ENCODE measurements around the gene MIEN1. TPM values are rescaled to one million over a fixed set of nuclear protein-coding genes. Genes with fewer than 3 reads are reported as not detected.

The MIEN1 gene
- total and polyA plus RNA-seq, 2 of the 13 experiments (the other 11 are each of a cell fraction or from before 2014, with no cell fraction given): 40.6 to 56.6 TPM

DNA sequence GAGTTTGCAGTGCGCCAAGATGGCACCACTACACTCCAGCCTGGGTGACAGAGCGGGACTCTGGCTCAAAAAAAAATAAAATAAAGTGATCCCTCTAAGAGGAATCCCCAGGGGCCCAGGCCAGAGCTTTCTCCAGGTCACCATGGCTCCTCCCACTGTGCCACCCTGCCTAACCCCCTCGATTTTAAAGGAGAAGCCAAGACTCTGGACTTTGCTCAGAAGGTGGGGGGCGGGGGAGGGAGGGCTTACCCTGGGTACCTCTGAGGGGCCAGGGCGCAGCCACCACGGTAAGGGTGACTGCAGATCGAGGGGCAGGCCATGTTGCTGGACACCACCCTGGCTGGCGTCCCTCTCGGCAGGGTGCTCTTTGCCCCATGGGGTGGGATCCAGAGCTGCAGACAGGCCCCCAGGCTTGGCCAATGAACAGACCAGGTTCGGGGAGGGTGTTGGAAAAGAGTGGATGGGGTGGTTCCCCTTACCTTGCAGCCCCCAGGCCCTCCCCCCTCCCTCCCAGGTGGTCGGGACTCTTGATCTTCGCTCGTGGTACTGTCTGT lies 7.0 kb upstream of the MIEN1 start:
- H3K4me3 ChIP-seq (replicated peaks in 1 of 3; ENCODE audit: insufficient read depth in 1 of 3, low read depth in 2 of 3, low read length in 3 of 3): peak overlapping the region; percentile 89 to 96 (median 95)
- ChIA-PET CTCF (ENCODE audit: low intra/inter-chr PET ratio, low total read pairs) (no interaction called here), POLR2A (interaction anchor here (0.6 to 2.4 kb wide), 14 partner anchors 9 to 243 kb away, joined by 3 to 44 read pairs (median 7); partner anchors contain the start of genes ERBB2, PGAP3 and PSMD3)
- BruUV-seq (replicated peaks): no TSS peak
- H3K4me2 ChIP-seq (ENCODE audit: low read depth, low read length): peak overlapping the region; percentile 82
- intact Hi-C loops (cut with micrococcal nuclease; ENCODE audit: unreplicated experiment): loop anchor here (10.0 kb wide), 1 partner anchor 272 kb away; the partner anchor contains the start of gene CDK12
- H2AFZ ChIP-seq (ENCODE audit: low read length): no peak overlapping the region
- peaks cover 4 to 6% of the 10 kb centered on the region in 2 experiments; a peak in 4 of 5 replicates for H3K36me3 ChIP-seq (replicated peaks in 1 of 2; ENCODE audit: control insufficient read depth in 1 of 2, insufficient read depth in 2 of 2, low read length in 2 of 2)
- ATAC-seq: peak; percentile 65
- 11% methylated on average over 6 of the region's 13 CpGs for WGBS (ENCODE audit: low lambda C conversion rate)
- H3K79me2 ChIP-seq (ENCODE audit: insufficient read depth, low read length): peaks cover 36% of the 10 kb centered on the region
- DNase-seq (ENCODE audit: low spot score): peak; percentile 63
- H3K9me3 ChIP-seq (ENCODE audit: low read length): no peaks in the 10 kb centered on the region
- peaks cover 7% of the 10 kb centered on the region; the same call in 1 of the 2 replicates for H4K20me1 ChIP-seq (ENCODE audit: insufficient read depth, low read length)
- peak overlapping the region; percentile 97 for H3K27ac ChIP-seq (ENCODE audit: extremely low read length, insufficient read depth, low read length)
- in situ Hi-C loops (cut with HindIII; ENCODE audit: extremely low pct_ligation_motif_present, low pct_unique_long_range_greater_than_20kb): no loop called here
- H3K4me1 ChIP-seq (ENCODE audit: insufficient read depth, low read length): peaks cover 43% of the 10 kb centered on the region
- H3K27me3 ChIP-seq (ENCODE audit: control insufficient read depth in 1 of 2, insufficient read depth in 2 of 2, low read length in 2 of 2): no peaks in the 10 kb centered on the region; a peak in 1 of 5 replicates
- peak; percentile 43 for FAIRE-seq
- peak overlapping the region; percentile 95 for H3K9ac ChIP-seq (ENCODE audit: insufficient read depth, low read depth, low read length)
- TF ChIP-seq, protein P1, sequence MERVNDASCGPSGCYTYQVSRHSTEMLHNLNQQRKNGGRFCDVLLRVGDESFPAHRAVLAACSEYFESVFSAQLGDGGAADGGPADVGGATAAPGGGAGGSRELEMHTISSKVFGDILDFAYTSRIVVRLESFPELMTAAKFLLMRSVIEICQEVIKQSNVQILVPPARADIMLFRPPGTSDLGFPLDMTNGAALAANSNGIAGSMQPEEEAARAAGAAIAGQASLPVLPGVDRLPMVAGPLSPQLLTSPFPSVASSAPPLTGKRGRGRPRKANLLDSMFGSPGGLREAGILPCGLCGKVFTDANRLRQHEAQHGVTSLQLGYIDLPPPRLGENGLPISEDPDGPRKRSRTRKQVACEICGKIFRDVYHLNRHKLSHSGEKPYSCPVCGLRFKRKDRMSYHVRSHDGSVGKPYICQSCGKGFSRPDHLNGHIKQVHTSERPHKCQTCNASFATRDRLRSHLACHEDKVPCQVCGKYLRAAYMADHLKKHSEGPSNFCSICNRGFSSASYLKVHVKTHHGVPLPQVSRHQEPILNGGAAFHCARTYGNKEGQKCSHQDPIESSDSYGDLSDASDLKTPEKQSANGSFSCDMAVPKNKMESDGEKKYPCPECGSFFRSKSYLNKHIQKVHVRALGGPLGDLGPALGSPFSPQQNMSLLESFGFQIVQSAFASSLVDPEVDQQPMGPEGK (CRISPR knock-in tag; IDR thresholded peaks at IDR 0.05): peak; percentile 92
- TF ChIP-seq SIX1 (CRISPR knock-in tag; IDR thresholded peaks at IDR 0.05; ENCODE audit: borderline replicate concordance): no peak
- TF ChIP-seq ZNF451 (CRISPR knock-in tag; IDR thresholded peaks at IDR 0.05): peak; percentile 30; the same call in 1 of the 2 replicates
- TF ChIP-seq RBM39 (IDR thresholded peaks at IDR 0.05; ENCODE audit: low read depth, low read length, poor library complexity, severe bottlenecking): no peak
- TF ChIP-seq ZNF776 (CRISPR knock-in tag; IDR thresholded peaks at IDR 0.05): 0 out of 2 replicates have a peak, but pooled peaks have one; percentile 10
- TF ChIP-seq FOXO1 (CRISPR knock-in tag; IDR thresholded peaks at IDR 0.05): peak; percentile 63; the same call in 1 of the 2 replicates
- no peak for TF ChIP-seq POLR2G (IDR thresholded peaks at IDR 0.05; ENCODE audit: low read depth, low read length)
- peak; percentile 85 for TF ChIP-seq HNF4A (CRISPR knock-in tag; IDR thresholded peaks at IDR 0.05)
- TF ChIP-seq NR2F6 (IDR thresholded peaks at IDR 0.05): no peak
- peak; percentile 34; the same call in 1 of the 2 replicates for TF ChIP-seq NR2F6 (CRISPR knock-in tag; IDR thresholded peaks at IDR 0.05)
- no peak for TF ChIP-seq ZNF224 (CRISPR knock-in tag; IDR thresholded peaks at IDR 0.05)
- peak; percentile 5; the same call in 1 of the 2 replicates for TF ChIP-seq FOSL2 (CRISPR knock-in tag; IDR thresholded peaks at IDR 0.05)
- TF ChIP-seq ZNF33B (CRISPR knock-in tag; IDR thresholded peaks at IDR 0.05): no peak
- TF ChIP-seq, protein P2, sequence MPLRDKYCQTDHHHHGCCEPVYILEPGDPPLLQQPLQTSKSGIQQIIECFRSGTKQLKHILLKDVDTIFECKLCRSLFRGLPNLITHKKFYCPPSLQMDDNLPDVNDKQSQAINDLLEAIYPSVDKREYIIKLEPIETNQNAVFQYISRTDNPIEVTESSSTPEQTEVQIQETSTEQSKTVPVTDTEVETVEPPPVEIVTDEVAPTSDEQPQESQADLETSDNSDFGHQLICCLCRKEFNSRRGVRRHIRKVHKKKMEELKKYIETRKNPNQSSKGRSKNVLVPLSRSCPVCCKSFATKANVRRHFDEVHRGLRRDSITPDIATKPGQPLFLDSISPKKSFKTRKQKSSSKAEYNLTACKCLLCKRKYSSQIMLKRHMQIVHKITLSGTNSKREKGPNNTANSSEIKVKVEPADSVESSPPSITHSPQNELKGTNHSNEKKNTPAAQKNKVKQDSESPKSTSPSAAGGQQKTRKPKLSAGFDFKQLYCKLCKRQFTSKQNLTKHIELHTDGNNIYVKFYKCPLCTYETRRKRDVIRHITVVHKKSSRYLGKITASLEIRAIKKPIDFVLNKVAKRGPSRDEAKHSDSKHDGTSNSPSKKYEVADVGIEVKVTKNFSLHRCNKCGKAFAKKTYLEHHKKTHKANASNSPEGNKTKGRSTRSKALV (CRISPR knock-in tag; IDR thresholded peaks at IDR 0.05): 0 out of 2 replicates have a peak, but pooled peaks have one; percentile 2
- TF ChIP-seq KDM3A (CRISPR knock-in tag; IDR thresholded peaks at IDR 0.05; ENCODE audit: low read depth): 0 out of 2 replicates have a peak, but pooled peaks have one; percentile 26
- 0 out of 2 replicates have a peak, but pooled peaks have one; percentile 14 for TF ChIP-seq RFXANK (CRISPR knock-in tag; IDR thresholded peaks at IDR 0.05)
- no peak for TF ChIP-seq FOXP1 (IDR thresholded peaks at IDR 0.05)
- peak; percentile 33; the same call in 1 of the 2 replicates for TF ChIP-seq FOXP1 (CRISPR knock-in tag; IDR thresholded peaks at IDR 0.05)
- TF ChIP-seq KLF9 (CRISPR knock-in tag; IDR thresholded peaks at IDR 0.05; ENCODE audit: low read depth): 0 out of 2 replicates have a peak, but pooled peaks have one; percentile 13

All from HepG2 (cell line).